Fibroblast of pulmonary artery (primary cell): Measurements from ENCODE around the gene C1GALT1.

Experiments used
- DNase-seq: peaks from one replicate; pipeline ENCODE4 v3.0.0-alpha.2; 2010; ENCODE audit warnings: low read depth
- H3K4me3 ChIP-seq: replicated peaks from 2 replicates; pipeline ENCODE4 v1.5.1; 2011; ENCODE audit warnings: low read depth, mild to moderate bottlenecking, control low read depth, low read length, moderate library complexity
- TF ChIP-seq, protein P1 (sequence below): IDR thresholded peaks from 2 replicates; pipeline ENCODE4 v1.5.1; 2011; ENCODE audit warnings: mild to moderate bottlenecking, control low read depth, low read length, inconsistent platforms; ENCODE audit errors: missing control alignments

The C1GALT1 gene

DNA sequence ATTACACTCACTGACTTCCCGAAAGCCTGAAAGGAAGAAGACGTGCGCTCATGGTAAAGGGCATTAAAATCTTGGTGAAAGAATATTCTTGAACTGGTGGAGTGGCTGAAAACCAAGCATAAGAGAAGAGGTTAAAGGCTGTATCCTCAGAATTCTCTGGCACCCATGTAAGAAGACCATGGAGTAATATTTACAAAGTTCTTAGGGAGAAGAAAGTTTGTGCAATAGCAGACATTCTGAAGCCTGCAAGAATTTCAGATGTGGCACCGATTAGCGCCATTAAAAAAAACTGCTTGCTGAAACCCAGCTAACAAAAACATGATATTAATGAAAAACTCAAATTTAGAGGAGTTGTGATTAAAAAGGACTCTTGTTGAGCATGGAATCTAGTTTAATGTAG, 44.1 kb downstream of the C1GALT1 start:
- no peak overlapping the region for H3K4me3 ChIP-seq
- no peak for DNase-seq
- TF ChIP-seq, protein P1, sequence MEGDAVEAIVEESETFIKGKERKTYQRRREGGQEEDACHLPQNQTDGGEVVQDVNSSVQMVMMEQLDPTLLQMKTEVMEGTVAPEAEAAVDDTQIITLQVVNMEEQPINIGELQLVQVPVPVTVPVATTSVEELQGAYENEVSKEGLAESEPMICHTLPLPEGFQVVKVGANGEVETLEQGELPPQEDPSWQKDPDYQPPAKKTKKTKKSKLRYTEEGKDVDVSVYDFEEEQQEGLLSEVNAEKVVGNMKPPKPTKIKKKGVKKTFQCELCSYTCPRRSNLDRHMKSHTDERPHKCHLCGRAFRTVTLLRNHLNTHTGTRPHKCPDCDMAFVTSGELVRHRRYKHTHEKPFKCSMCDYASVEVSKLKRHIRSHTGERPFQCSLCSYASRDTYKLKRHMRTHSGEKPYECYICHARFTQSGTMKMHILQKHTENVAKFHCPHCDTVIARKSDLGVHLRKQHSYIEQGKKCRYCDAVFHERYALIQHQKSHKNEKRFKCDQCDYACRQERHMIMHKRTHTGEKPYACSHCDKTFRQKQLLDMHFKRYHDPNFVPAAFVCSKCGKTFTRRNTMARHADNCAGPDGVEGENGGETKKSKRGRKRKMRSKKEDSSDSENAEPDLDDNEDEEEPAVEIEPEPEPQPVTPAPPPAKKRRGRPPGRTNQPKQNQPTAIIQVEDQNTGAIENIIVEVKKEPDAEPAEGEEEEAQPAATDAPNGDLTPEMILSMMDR: no peak

DNA sequence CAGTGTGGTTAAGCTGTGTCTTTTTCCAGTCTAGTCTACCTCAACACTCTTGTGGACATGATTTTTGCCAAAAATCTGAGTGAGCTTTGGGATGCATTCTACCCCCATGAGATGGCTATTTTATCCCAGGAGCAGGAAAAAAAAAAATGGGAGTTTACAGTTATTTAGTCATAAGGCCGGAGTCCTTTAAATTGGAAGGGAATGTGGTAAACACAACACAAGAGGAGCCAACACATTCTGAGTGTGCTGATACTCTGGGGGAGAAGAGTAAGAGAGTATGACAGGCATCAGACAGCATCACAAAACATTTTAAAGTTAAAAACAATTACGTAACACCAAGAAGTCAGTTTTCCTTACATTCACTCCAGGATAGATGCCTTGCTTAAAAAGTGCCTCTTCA, 46.1 kb downstream of the C1GALT1 start:
- H3K4me3 ChIP-seq: no peak overlapping the region
- TF ChIP-seq, protein P1: no peak
- no peak for DNase-seq

DNA sequence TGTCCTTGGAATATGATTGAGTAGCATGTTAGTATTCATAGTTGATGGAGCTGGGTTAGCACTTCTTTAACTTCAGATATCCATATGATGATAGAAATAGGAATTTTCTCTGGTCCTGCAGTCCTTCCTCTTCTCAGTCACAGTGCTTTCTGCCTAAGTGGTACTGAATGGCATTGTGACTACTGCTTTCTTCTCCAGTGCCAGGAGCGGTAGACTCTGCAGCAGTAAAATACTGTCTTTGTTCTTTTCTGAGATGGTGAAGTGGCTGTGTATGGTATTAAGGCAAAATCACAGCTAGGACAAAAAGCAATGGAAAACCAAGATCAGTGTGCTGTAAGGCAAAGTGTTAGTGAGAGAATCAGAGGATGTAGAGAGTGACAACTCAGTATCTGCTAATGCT, 46.6 kb downstream of the C1GALT1 start:
- TF ChIP-seq, protein P1: no peak
- DNase-seq: no peak
- no peak overlapping the region for H3K4me3 ChIP-seq

DNA sequence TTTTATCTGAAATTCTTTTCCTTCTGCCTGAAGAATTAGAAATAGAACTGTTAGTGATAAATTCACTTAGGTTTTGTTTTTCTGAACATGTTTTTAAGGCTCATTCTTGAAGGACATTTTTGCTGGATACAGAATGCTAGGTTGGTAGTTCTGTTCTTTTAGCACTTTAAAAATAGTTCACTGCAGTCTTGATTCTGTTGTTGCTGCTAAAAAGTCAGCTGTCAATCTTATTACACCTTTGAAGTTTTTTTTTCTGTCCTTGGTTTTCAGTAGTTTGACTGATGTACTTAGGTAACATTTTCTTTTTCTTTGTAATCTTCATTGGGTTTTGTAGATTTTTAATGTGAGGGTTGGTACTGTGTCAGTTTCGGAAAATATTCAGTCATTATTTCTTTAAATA, 48.7 kb downstream of the C1GALT1 start:
- TF ChIP-seq, protein P1: no peak
- DNase-seq: no peak

DNA sequence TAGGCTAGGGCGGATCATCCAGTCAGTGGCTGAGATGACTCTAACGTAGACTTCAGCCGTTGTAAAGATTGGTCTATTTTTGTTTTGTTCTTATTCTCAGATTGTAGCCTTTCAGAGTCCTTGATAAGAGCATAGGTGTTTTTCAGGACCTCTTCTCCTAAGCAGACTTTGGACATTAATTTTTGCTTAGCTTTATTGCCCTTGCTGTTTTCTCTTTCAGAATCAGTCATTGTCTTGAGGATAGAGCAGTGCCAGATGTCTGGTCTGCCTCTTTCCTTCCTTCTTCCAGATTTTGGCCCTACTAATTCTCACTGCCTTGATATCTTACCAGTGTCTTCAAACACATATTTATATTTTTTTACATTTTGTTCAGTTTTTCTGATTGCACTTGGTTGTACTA, 49.5 kb downstream of the C1GALT1 start:
- H3K4me3 ChIP-seq: no peak overlapping the region
- TF ChIP-seq, protein P1: no peak
- no peak for DNase-seq

More for the DNA sequence above, 48.7 kb downstream of the C1GALT1 start:
- H3K4me3 ChIP-seq: no peak overlapping the region

DNA sequence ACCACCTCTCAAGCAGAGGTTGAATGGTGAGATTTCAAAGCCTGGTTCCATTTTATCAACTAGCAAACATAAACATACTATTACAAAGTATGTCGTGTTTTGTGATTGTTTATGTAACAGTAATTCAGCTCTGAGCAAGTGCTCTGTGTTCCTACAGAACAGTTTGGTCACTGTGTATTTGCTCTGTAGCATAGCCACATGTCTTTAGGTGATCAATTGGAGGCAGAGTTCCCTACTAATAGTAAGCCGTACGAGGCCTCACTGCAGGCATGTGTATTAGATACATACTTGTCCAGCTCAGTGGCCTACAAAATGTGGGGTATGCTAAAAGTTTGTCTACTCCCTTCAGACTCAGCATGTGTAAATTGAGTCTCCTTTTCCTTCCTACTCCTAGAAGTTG, 53.0 kb downstream of the C1GALT1 start:
- TF ChIP-seq, protein P1: no peak
- no peak for DNase-seq
- no peak overlapping the region for H3K4me3 ChIP-seq

DNA sequence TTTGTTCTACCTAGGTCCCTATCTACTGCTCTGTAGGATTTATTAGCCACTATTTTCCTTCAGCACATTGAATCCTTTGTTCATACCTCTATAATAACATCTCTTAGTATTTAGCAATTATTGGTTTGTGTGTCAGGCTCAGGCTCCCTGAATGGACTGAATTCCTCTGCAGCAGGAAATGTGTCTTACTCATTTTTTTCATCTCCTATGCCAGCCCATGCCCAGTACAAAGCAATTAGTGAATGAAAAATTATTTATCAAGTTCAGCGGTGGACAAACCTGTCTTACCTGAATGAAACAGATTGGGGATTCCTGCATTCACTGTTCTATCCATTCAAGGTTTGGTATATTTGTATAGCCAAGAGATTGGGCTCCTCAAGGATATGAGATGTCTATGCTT, 53.7 kb downstream of the C1GALT1 start:
- TF ChIP-seq, protein P1: no peak
- H3K4me3 ChIP-seq: no peak overlapping the region
- no peak for DNase-seq
